CD4-positive, alpha-beta T cell treated with Interleukin-17A for 1 hour (primary cell): Measurements from ENCODE around the gene ATXN10.
"Not testable (repeated sequence)": the region's sequence is repeated elsewhere in the genome, so short reads cannot be mapped to it uniquely, and the experiment has no call there.

ENCODE experiments used
- DNase-seq: peaks from one replicate; pipeline ENCODE4 v3.0.0-alpha.2; 2020

The ATXN10 gene

GRCh38 chr22:45671783-45672563 is at the start of gene ATXN10:
TSS of gene ATXN10 (plus strand) at chr22:45671834. CDS start at chr22:45672064, 230 bp downstream.
- peak; percentile 77 for DNase-seq

GRCh38 chr22:45621836-45622600 is 49.6 kb upstream of the ATXN10 start:
- DNase-seq: no peak

GRCh38 chr22:45623464-45624145 is 48.0 kb upstream of the ATXN10 start:
- DNase-seq: not testable (repeated sequence)

GRCh38 chr22:45626198-45626651 is 45.4 kb upstream of the ATXN10 start:
- DNase-seq: no peak

- no peak for DNase-seq
Observed at GRCh38 chr22:45627489-45628233, 44.0 kb upstream of the ATXN10 start.

GRCh38 chr22:45628515-45628914 is 43.1 kb upstream of the ATXN10 start:
- DNase-seq: no peak

GRCh38 chr22:45629469-45630089 is 42.1 kb upstream of the ATXN10 start:
- DNase-seq: no peak

- DNase-seq: no peak
Observed at GRCh38 chr22:45630436-45630835, 41.2 kb upstream of the ATXN10 start.

GRCh38 chr22:45631140-45631840 is 40.3 kb upstream of the ATXN10 start:
- no peak for DNase-seq

- no peak for DNase-seq
Observed at GRCh38 chr22:45631841-45632238, 39.8 kb upstream of the ATXN10 start.

GRCh38 chr22:45632791-45633515 is 38.7 kb upstream of the ATXN10 start:
- DNase-seq: no peak

GRCh38 chr22:45636683-45637082 is 35.0 kb upstream of the ATXN10 start:
- no peak for DNase-seq

- DNase-seq: no peak
Observed at GRCh38 chr22:45638197-45638596, 33.4 kb upstream of the ATXN10 start.

GRCh38 chr22:45638834-45639746 is 32.5 kb upstream of the ATXN10 start:
- no peak for DNase-seq

- DNase-seq: no peak
Observed at GRCh38 chr22:45639747-45640102, 31.9 kb upstream of the ATXN10 start.

- DNase-seq: no peak
Observed at GRCh38 chr22:45640291-45640940, 31.2 kb upstream of the ATXN10 start.

- no peak for DNase-seq
Observed at GRCh38 chr22:45640941-45641621, 30.6 kb upstream of the ATXN10 start.

- no peak for DNase-seq
Observed at GRCh38 chr22:45642986-45643385, 28.6 kb upstream of the ATXN10 start.

GRCh38 chr22:45644714-45645113 is 26.9 kb upstream of the ATXN10 start:
- no peak for DNase-seq
